ENCODE results near the gene COL7A1.

COL7A1 gene

GRCh38 chr3:48631516-48632448 is 36.7 kb upstream of the COL7A1 start:
- Histone ChIP-seq H3K27ac (ENCODE audit: low read length) (no peak overlapping the region), H3K9me3 (ENCODE audit: insufficient read depth, low read depth, low read length) (no peaks in the 10 kb centered on the region), H3K27me3 (ENCODE audit: insufficient read depth, low read length) (no peaks in the 10 kb centered on the region), H3K4me1 (ENCODE audit: insufficient read depth, low read length) (peaks cover 7% of the 10 kb centered on the region; the same call in 1 of the 2 replicates), H3K36me3 (ENCODE audit: insufficient read depth, low read depth, low read length) (peaks cover 68% of the 10 kb centered on the region), H3K9ac (ENCODE audit: low read depth, low read length) (no peak overlapping the region), H3K4me3 (ENCODE audit: low read length) (no peak overlapping the region)

DNA sequence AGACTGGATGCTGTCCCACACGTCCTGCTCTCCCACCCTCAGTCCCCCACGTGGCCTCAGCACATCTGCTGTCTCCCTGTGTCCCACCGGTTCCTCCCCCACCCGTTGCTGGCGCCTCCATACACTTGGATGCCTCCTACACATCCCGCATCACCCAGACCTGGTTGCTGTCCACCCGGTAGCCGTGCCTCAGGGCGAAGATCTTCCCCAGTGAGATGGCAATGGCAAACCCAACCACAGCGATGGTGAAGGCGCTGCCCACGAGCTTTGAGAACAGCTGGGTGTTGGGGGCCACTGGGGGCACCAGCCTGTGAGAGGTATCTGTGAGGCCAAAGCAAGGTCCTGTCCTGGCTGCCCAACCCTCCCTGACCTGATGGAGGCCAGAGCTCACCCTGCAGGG is 35.7 kb upstream of the COL7A1 start:
- Histone ChIP-seq H3K4me1 (ENCODE audit: insufficient read depth, low read length) (0 out of 2 replicates have a peak, but pooled peaks cover 2% of the 10 kb centered on the region), H3K9ac (ENCODE audit: low read depth, low read length) (no peak overlapping the region), H3K36me3 (ENCODE audit: insufficient read depth, low read depth, low read length) (peaks cover 78% of the 10 kb centered on the region), H3K9me3 (ENCODE audit: insufficient read depth, low read depth, low read length) (no peaks in the 10 kb centered on the region), H3K27ac (ENCODE audit: low read length) (no peak overlapping the region), H3K27me3 (ENCODE audit: insufficient read depth, low read length) (no peaks in the 10 kb centered on the region), H3K4me3 (ENCODE audit: low read length) (no peak overlapping the region)

DNA sequence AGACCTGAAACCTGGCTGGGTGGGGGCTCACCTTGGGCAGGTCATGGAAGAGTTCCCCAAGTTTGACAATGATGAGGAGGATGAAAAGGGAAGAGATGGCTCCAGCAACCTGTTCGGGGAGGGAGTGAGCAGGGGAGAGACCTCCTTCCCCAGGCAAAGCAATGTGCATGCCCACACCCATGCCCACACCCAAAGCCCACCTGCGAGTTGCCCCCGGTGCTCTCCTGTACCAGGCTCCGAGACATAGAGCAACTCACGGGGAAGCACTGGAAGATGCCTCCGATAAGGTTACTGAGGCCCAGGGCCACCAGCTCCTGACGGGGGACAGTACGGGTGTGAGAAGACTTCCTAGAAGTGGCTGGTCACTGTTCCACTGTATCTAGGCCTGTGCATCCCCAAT is 35.3 kb upstream of the COL7A1 start:
- no peaks in the 10 kb centered on the region for H3K9me3 ChIP-seq (ENCODE audit: insufficient read depth, low read depth, low read length)
- no peak overlapping the region for H3K4me3 ChIP-seq (ENCODE audit: low read length)
- H3K36me3 ChIP-seq (ENCODE audit: insufficient read depth, low read depth, low read length): peaks cover 82% of the 10 kb centered on the region
- H3K9ac ChIP-seq (ENCODE audit: low read depth, low read length): no peak overlapping the region
- H3K27ac ChIP-seq (ENCODE audit: low read length): no peak overlapping the region
- H3K4me1 ChIP-seq (ENCODE audit: insufficient read depth, low read length): 0 out of 2 replicates have a peak, but pooled peaks cover 2% of the 10 kb centered on the region
- H3K27me3 ChIP-seq (ENCODE audit: insufficient read depth, low read length): no peaks in the 10 kb centered on the region

DNA sequence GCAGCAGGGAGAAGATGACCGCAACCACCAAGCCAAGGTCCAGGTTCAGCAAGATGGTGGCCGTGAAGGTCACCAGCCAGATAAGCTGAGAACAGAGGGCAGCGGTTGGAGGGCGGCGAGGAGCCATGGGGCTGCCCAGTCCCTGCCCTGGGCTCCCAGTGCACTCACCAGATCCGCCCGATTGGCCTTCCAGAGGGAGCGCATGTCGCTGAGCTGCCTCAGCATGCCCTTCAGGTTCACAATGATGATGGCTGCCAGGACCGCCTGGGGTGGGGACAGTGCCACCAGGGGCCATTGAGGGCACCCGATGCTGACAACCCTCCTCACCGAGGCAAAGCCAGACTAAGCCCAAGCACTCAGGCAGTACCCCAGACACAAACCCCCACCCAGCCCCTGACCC is 34.8 kb upstream of the COL7A1 start:
- Histone ChIP-seq H3K27me3 (ENCODE audit: insufficient read depth, low read length) (no peaks in the 10 kb centered on the region), H3K4me3 (ENCODE audit: low read length) (no peak overlapping the region), H3K36me3 (ENCODE audit: insufficient read depth, low read depth, low read length) (peaks cover 86% of the 10 kb centered on the region), H3K4me1 (ENCODE audit: insufficient read depth, low read length) (0 out of 2 replicates have a peak, but pooled peaks cover 2% of the 10 kb centered on the region), H3K9me3 (ENCODE audit: insufficient read depth, low read depth, low read length) (no peaks in the 10 kb centered on the region), H3K27ac (ENCODE audit: low read length) (no peak overlapping the region), H3K9ac (ENCODE audit: low read depth, low read length) (no peak overlapping the region)

- no peaks in the 10 kb centered on the region for H3K4me1 ChIP-seq (ENCODE audit: insufficient read depth, low read length)
- H3K27ac ChIP-seq (ENCODE audit: low read length): no peak overlapping the region
- no peaks in the 10 kb centered on the region for H3K27me3 ChIP-seq (ENCODE audit: insufficient read depth, low read length)
- no peaks in the 10 kb centered on the region for H3K9me3 ChIP-seq (ENCODE audit: insufficient read depth, low read depth, low read length)
- no peak overlapping the region for H3K4me3 ChIP-seq (ENCODE audit: low read length)
- H3K9ac ChIP-seq (ENCODE audit: low read depth, low read length): no peak overlapping the region
- peaks cover 84% of the 10 kb centered on the region for H3K36me3 ChIP-seq (ENCODE audit: insufficient read depth, low read depth, low read length)
These were observed 33.3 kb upstream of the COL7A1 start for GRCh38 chr3:48628277-48629017.

DNA sequence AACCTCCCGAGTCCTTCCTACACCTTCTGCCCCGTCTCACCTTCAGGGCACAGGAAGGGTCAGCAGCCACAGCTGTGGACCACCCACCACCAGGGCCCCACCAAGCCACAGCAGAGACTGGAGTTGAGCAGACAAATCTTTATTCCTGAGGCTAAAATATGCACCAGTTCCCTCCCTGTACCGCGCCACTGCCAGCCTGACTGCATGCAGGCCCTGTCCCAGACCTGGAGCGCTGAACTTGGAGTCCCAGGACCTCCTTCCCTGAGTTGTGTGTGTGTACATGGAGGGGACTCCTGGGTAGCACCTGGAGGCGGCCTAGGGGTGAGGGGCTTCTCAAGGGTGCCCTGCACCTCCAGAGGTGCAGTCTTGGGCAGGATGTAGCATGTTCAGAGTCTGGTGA is 30.5 kb upstream of the COL7A1 start:
- H3K9me3 ChIP-seq (ENCODE audit: insufficient read depth, low read depth, low read length): no peaks in the 10 kb centered on the region
- H3K4me1 ChIP-seq (ENCODE audit: insufficient read depth, low read length): no peaks in the 10 kb centered on the region
- no peak overlapping the region for H3K27ac ChIP-seq (ENCODE audit: low read length)
- peaks cover 56% of the 10 kb centered on the region for H3K36me3 ChIP-seq (ENCODE audit: insufficient read depth, low read depth, low read length)
- no peak overlapping the region for H3K4me3 ChIP-seq (ENCODE audit: low read length)
- H3K27me3 ChIP-seq (ENCODE audit: insufficient read depth, low read length): no peaks in the 10 kb centered on the region
- H3K9ac ChIP-seq (ENCODE audit: low read depth, low read length): no peak overlapping the region

GRCh38 chr3:48624767-48625166 is 29.6 kb upstream of the COL7A1 start:
- no peak overlapping the region for H3K27ac ChIP-seq (ENCODE audit: low read length)
- peaks cover 47% of the 10 kb centered on the region for H3K36me3 ChIP-seq (ENCODE audit: insufficient read depth, low read depth, low read length)

DNA sequence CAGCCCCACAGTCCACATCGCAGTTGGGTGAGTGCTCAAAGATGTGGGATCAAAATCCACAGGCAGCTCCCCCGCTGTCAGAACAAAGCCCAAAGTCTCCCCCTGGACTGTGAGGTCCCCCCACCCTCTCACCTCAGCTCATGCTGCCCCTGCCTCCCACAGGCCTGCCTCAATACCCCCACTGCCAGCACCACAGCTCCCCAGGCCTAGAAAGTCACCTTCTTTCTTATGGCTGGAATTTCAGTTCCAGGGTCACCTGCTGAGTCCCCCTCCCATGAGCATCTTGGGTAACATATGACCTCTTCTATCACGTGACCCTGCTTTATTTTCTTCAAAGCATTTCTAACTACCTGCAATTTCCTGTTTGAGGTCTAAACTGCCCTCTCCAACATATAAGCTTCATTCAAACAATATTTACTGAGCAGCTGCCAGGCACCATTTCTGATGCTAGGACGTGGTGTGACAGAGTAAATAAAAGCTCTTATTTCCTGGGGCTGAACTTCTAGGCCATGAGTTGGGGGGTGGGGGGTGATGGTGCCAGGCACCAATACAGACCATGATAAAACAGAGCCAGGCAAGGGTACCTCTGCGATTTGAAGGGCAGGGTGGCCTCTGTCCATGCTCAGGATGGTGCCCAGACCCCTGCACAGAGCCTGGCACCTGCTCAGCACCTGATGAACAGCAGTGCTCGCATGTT is 28.9 kb upstream of the COL7A1 start:
- no peak overlapping the region for H3K4me3 ChIP-seq (ENCODE audit: low read length)
- H3K9ac ChIP-seq (ENCODE audit: low read depth, low read length): no peak overlapping the region

More at GRCh38 chr3:48624767-48625166, 29.6 kb upstream of the COL7A1 start:
- no peaks in the 10 kb centered on the region for H3K4me1 ChIP-seq (ENCODE audit: insufficient read depth, low read length)
- no peaks in the 10 kb centered on the region for H3K9me3 ChIP-seq (ENCODE audit: insufficient read depth, low read depth, low read length)
- no peaks in the 10 kb centered on the region for H3K27me3 ChIP-seq (ENCODE audit: insufficient read depth, low read length)
- H3K9ac ChIP-seq (ENCODE audit: low read depth, low read length): no peak overlapping the region
- no peak overlapping the region for H3K4me3 ChIP-seq (ENCODE audit: low read length)

GRCh38 chr3:48621461-48621869 is 26.3 kb upstream of the COL7A1 start, which contains the start of gene TMEM89:
TSS of gene TMEM89 (minus strand) at chr3:48621769. CDS start at chr3:48621756, 13 bp downstream.
- H3K27me3 ChIP-seq (ENCODE audit: insufficient read depth, low read length): no peaks in the 10 kb centered on the region
- peaks cover 22% of the 10 kb centered on the region for H3K36me3 ChIP-seq (ENCODE audit: insufficient read depth, low read depth, low read length)
- no peak within 1 kb of the TSS for H3K4me3 ChIP-seq (ENCODE audit: low read length)
- peaks cover 15% of the 10 kb centered on the region for H3K9me3 ChIP-seq (ENCODE audit: insufficient read depth, low read depth, low read length)
- H3K9ac ChIP-seq (ENCODE audit: low read depth, low read length): no peak within 1 kb of the TSS
- H3K4me1 ChIP-seq (ENCODE audit: insufficient read depth, low read length): no peaks in the 10 kb centered on the region
- H3K27ac ChIP-seq (ENCODE audit: low read length): no peak within 1 kb of the TSS

More for the DNA sequence above, 28.9 kb upstream of the COL7A1 start:
- H3K4me1 ChIP-seq (ENCODE audit: insufficient read depth, low read length): no peaks in the 10 kb centered on the region
- H3K9me3 ChIP-seq (ENCODE audit: insufficient read depth, low read depth, low read length): no peaks in the 10 kb centered on the region; the same call in 1 of the 2 replicates
- H3K27ac ChIP-seq (ENCODE audit: low read length): no peak overlapping the region
- H3K27me3 ChIP-seq (ENCODE audit: insufficient read depth, low read length): no peaks in the 10 kb centered on the region
- peaks cover 40% of the 10 kb centered on the region for H3K36me3 ChIP-seq (ENCODE audit: insufficient read depth, low read depth, low read length)

DNA sequence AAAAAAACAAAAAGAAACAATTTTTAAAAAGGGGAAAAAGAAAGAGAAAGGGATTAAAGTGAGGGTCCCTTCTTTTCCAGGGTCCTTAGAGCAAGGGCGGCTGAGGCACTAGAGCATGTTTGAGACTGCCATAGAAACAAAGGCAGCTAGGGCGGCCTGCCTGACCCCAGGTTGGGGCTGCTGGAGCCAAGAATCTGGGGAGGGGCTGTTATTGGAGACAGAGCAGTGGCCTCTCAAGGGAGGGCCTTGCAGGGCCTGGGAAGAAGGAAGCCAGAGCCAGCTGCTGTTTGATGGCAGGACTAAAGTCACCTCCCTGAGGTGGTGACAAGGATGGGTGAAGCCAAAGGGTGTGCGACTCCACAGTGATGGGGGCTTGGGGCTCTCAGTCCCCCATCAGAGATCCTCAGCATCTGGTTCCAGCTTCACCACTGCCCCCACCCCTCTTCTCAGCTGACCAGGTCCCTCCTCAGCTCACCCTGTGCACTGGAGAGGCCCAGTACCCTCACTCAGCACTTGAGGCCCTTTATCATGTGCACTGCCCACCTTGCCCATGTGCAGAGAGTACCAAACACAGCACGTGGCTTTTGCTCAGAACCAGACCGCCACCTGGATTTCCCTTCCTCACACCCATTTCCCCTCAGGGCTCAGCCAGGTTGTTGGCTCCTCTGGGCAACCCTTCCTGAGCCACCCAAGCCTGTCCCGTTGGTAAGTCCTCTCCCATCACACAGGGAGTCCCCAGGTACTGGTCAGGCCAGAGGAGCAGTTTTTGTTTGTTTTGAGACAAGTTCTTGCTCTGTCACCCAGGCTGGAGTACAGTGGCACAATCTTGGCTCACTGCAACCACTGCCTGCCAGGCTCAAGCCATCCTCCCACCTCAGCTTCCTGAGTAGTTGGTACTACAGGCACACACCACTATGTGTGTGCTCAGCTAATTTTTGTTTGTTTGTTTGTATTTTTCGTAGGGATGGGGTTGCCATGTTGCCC is 24.7 kb upstream of the COL7A1 start:
- Histone ChIP-seq H3K4me3 (ENCODE audit: low read length) (no peak overlapping the region), H3K27me3 (ENCODE audit: insufficient read depth, low read length) (no peaks in the 10 kb centered on the region), H3K9ac (ENCODE audit: low read depth, low read length) (no peak overlapping the region), H3K4me1 (ENCODE audit: insufficient read depth, low read length) (no peaks in the 10 kb centered on the region), H3K9me3 (ENCODE audit: insufficient read depth, low read depth, low read length) (peaks cover 19% of the 10 kb centered on the region), H3K27ac (ENCODE audit: low read length) (no peak overlapping the region), H3K36me3 (ENCODE audit: insufficient read depth, low read depth, low read length) (peaks cover 7% of the 10 kb centered on the region; the same call in 1 of the 2 replicates)
